Activated CD4-positive, alpha-beta T cell treated with anti-CD3 and anti-CD28 coated beads, Interleukin-2, amount 10 ng/mL, durations not matched to agents 24 days and 14 days (primary cell): ENCODE measurements around the gene SFT2D2. TPM values are rescaled to one million over a fixed set of nuclear protein-coding genes. Genes with fewer than 3 reads are reported as not detected.

Source experiments
- DNase-seq: peaks from one replicate; pipeline ENCODE4 v3.0.0; 2022
- H3K27ac Mint-ChIP-seq: one replicate; pipeline ENCODE4 v1.8.0; 2022; ENCODE audit warnings: mild to moderate bottlenecking, mixed read lengths
- H3K27me3 Mint-ChIP-seq: one replicate; pipeline ENCODE4 v1.8.0; 2022; ENCODE audit warnings: mixed read lengths
- H3K36me3 Mint-ChIP-seq: one replicate; pipeline ENCODE4 v1.8.0; 2022; ENCODE audit warnings: low read depth, mild to moderate bottlenecking, mixed read lengths
- H3K4me1 Mint-ChIP-seq: one replicate; pipeline ENCODE4 v1.8.0; 2021; ENCODE audit warnings: mixed read lengths
- H3K4me3 Mint-ChIP-seq: one replicate; pipeline ENCODE4 v1.8.0; 2022; ENCODE audit warnings: mild to moderate bottlenecking, moderate library complexity, mixed read lengths
- H3K9me3 Mint-ChIP-seq: one replicate; pipeline ENCODE4 v1.8.0; 2021; ENCODE audit warnings: mixed read lengths
- intact Hi-C: fragments of 100-400 bp; cut with micrococcal nuclease; formaldehyde crosslinking; loops from one replicate; pipeline ENCODE4 v1.15.1; 2023
- total RNA-seq: library from RNA; stranded (reverse); gene quantifications from 2 replicates; pipeline ENCODE4 v1.2.3, GENCODE V29; 2022

Gene SFT2D2
- total RNA-seq, 1 donor from 2014 or later = 65.7 TPM

DNA sequence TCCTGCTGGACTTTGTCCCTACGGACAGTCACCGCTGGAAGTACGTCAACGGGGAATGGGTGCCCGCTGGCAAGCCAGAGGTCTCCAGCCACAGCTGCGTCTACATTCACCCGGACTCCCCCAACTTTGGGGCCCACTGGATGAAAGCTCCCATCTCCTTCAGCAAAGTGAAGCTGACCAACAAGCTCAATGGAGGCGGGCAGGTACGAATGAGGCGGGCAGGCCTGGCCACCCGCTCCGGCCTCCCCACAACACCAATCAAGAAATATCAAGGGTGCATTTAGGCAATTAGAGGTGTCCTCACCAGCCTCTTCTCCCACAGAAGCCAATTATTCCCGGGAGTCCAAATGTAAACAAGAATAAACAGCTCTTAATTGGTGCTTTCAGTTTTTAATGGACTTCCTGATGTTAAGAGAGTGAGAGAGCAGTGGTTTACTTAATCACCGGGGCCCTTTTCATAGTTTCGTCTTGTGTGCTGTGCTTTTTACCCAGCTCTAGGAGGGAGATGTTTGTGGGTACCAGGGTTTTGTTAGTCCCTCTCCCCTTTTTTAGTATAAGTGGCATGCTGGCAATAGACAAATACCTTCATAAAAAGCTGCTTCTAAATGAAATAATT lies 65.5 kb downstream of the SFT2D2 start:
- H3K36me3 Mint-ChIP-seq = peaks cover 1% of the 10 kb centered on the region
- peaks cover 6% of the 10 kb centered on the region for H3K9me3 Mint-ChIP-seq
- no peaks in the 10 kb centered on the region for H3K27me3 Mint-ChIP-seq
- H3K4me3 Mint-ChIP-seq = no peak overlapping the region
- intact Hi-C loops = no loop called here
- peaks cover 13% of the 10 kb centered on the region for H3K4me1 Mint-ChIP-seq
- no peak for DNase-seq
- H3K27ac Mint-ChIP-seq = no peak overlapping the region

DNA sequence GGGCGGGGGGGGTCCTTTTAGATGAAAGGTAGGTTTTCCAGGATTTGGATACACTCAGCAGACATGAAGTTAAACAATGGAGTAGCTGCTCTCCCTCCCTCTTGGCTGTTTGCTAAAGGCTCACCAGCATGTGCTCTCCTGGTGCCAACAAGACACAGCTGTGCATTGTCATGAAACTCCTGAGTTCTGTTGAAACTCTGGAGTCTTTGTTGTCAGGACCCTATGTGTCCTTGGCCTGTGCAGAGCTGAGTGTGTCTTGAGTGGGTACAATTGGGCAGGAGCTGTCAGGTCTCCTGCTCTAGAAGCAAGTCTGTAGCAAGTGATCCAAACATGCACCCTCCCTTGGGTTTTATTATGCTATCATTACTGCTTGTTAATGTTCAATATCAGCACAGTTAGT lies 67.6 kb downstream of the SFT2D2 start:
- no peak overlapping the region for H3K27ac Mint-ChIP-seq
- no peaks in the 10 kb centered on the region for H3K9me3 Mint-ChIP-seq
- peaks cover 1% of the 10 kb centered on the region for H3K36me3 Mint-ChIP-seq
- intact Hi-C loops = no loop called here
- no peaks in the 10 kb centered on the region for H3K27me3 Mint-ChIP-seq
- no peaks in the 10 kb centered on the region for H3K4me1 Mint-ChIP-seq
- no peak overlapping the region for H3K4me3 Mint-ChIP-seq
- no peak for DNase-seq

DNA sequence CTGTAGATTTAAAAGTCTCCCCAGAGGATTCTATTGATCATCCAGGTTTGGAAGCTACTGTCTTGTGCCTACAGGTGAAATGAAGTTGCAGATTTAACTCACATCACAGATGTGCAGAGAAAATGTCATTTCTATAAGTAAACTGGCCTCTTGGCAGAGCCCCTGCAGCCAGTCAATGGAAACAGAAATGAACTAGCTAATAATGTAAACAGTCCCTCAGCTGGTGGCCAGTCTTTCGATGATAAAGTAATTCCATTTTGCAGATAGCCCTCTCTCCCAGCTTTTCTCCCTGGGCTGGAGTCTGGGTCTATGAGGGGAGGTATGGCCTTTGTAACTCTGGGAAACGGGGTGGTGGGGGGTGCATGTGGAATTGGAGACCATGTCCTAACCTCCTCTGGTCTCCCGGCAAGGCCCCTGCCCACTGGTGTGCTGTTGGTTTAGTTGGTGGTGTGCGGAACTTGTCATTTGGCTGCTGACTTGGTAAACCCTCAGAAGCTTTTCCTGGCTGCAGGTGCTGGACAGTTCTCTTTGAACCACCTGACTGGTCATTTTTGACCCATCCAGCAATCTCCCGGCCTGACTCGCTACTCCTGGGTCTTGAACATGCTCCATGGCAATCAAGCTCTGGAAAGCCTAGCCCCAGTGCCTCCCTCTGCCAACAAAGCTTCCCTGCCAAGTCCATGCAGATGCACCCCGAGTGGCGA lies 69.8 kb downstream of the SFT2D2 start:
- no peak for DNase-seq
- H3K4me1 Mint-ChIP-seq = no peaks in the 10 kb centered on the region
- no peak overlapping the region for H3K4me3 Mint-ChIP-seq
- no peak overlapping the region for H3K27ac Mint-ChIP-seq
- no peaks in the 10 kb centered on the region for H3K27me3 Mint-ChIP-seq
- H3K36me3 Mint-ChIP-seq = peaks cover 1% of the 10 kb centered on the region
- intact Hi-C loops = no loop called here
- H3K9me3 Mint-ChIP-seq = no peaks in the 10 kb centered on the region

DNA sequence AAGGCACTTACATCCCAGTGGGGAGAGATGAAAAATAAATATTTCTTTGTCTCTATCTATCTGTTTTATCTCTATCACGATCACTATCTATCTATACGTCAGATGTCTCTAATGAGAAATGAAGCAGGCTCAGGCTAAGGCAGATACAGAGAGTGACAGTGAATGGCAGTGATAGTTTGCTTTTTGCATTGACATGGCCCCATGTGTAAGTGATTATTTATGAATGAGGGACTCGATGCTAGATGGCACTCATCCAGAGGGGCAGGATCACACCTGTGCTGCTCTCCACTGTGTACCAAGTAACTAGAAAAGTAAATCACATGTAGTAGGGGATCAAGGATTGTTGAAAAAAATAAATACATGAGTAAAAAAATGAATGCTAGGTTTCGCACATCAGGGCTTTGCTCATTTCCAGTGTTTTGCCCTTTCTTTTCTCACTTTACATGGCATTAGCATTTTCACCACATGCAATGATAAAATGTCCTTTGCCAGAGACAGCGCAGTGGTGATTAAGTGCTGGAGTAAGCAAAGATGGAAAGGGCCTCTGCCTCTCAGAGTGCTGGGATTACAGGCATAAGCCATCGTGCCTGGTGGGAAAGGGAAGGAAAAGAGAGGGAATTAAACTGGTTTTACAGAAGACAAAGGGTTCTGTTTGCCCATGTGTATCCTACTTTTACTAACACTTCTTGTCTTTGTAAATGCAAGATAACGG lies 71.4 kb downstream of the SFT2D2 start:
- no peaks in the 10 kb centered on the region for H3K4me1 Mint-ChIP-seq
- H3K27me3 Mint-ChIP-seq = no peaks in the 10 kb centered on the region
- H3K9me3 Mint-ChIP-seq = no peaks in the 10 kb centered on the region
- DNase-seq = no peak
- H3K4me3 Mint-ChIP-seq = no peak overlapping the region
- peaks cover 1% of the 10 kb centered on the region for H3K36me3 Mint-ChIP-seq
- H3K27ac Mint-ChIP-seq = no peak overlapping the region
- intact Hi-C loops = no loop called here

DNA sequence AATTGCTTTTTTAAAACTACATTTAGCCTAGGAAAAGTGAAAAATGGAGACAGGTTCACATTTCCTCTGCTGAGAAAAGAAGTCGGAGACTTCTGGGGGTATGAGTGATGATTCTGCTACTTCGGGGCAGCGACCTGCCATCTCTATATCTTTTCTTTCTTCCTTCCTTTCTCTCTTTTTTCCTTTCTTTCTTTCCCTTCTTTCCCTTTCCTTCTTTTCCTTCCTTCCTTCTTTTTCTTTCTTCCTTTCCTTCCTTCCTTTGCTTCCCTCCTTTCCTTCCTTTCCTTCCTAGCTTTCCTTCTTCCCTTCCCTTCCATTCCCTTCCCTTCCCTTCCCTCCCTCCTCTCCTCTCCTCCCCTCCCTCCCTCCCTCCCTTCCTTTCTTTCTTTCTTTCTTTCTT lies 72.6 kb downstream of the SFT2D2 start:
- Mint-ChIP-seq H3K27ac (no peak overlapping the region), H3K36me3 (peaks cover 1% of the 10 kb centered on the region), H3K9me3 (no peaks in the 10 kb centered on the region), H3K27me3 (no peaks in the 10 kb centered on the region), H3K4me3 (no peak overlapping the region), H3K4me1 (peaks cover 2% of the 10 kb centered on the region)
- intact Hi-C loops = no loop called here
- no peak for DNase-seq

DNA sequence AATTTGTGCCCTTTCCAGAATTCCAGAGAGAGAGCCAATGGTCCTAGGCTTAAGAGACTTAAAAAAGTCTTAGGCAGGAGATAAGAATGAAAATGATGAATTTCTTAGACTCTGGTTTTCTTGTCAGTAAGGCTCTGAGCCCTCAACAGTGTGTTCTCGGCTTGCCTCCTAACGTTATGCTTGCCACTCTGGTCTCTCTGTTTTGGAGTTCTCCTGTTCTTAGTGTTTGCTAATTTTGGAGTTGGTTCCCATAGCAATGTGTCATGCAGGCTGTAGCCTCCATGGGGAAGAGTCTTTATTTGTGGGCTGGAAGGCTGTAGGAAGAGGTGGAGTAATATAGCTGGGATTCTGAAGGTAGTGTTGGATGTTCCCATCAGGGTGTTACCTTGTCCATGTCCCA lies 74.8 kb downstream of the SFT2D2 start:
- DNase-seq = no peak
- H3K9me3 Mint-ChIP-seq = no peaks in the 10 kb centered on the region
- H3K4me3 Mint-ChIP-seq = no peak overlapping the region
- H3K36me3 Mint-ChIP-seq = peaks cover 1% of the 10 kb centered on the region
- H3K27me3 Mint-ChIP-seq = no peaks in the 10 kb centered on the region
- H3K27ac Mint-ChIP-seq = no peak overlapping the region
- peaks cover 2% of the 10 kb centered on the region for H3K4me1 Mint-ChIP-seq
- intact Hi-C loops = no loop called here

DNA sequence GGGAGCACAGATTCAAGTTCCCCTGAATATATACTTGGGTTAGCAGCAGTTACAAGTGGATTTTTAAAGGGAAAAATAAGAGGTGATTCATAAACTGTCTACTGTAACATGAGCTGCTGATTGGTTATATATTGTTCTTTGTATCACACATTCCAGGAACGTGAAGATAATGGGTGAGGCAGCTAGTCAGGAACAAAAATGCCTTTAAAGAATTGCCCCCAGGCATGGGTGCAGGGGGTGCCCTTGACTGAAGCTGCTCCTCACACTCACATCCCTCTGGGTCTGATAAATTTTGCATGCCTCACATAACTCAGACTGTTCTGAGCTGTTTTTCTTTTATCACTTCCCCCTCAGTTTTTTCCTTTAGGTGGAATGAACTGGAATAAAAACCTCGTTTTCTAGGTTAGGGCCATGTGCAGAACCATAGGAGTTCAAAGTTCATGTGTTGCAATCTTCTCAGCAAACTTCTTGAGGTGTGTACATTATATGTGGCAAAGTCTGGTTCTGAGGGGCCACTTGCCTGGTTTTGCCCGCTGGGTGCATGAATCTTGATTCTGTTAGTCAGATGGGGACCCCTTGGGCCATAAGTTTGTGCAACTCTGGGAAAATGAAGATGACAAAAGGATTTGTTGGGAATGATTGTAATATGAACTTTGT lies 76.0 kb downstream of the SFT2D2 start:
- H3K36me3 Mint-ChIP-seq = peaks cover 1% of the 10 kb centered on the region
- DNase-seq = no peak
- H3K4me3 Mint-ChIP-seq = no peak overlapping the region
- no peaks in the 10 kb centered on the region for H3K9me3 Mint-ChIP-seq
- H3K27me3 Mint-ChIP-seq = no peaks in the 10 kb centered on the region
- H3K27ac Mint-ChIP-seq = no peak overlapping the region
- peaks cover 2% of the 10 kb centered on the region for H3K4me1 Mint-ChIP-seq
- intact Hi-C loops = no loop called here

Other genes starting within 250 kb of the SFT2D2 start
- 0.51 and 0.85 TPM in 2 replicates for gene GPR161, start 89.1 kb upstream of the SFT2D2 start, total RNA-seq
- gene TIPRL, start 47.0 kb upstream of the SFT2D2 start, total RNA-seq = 46.8 and 49.2 TPM in 2 replicates
- 2.5 and 3.2 TPM in 2 replicates for gene TBX19, start 54.9 kb downstream of the SFT2D2 start, total RNA-seq